Adrenal gland (tissue), 12 donors: ENCODE results near the gene RUVBL1. TPM values are rescaled to one million over a fixed set of nuclear protein-coding genes. Genes with fewer than 3 reads are reported as not detected.
A peak's percentile ranks its signal among the peaks of the same experiment; 100 is the strongest.

Experiments used
- DNase-seq, 7 donors: peaks; one replicate each; pipeline ENCODE4 v3.0.0-alpha.2; 2019 to 2020
- H3K27ac ChIP-seq, 5 donors: fragments of 200-600 bp; sonication (generic) in 4 of 5; 1 replicate in 3 of 5; 2 replicates in 2 of 5; pipeline versions ENCODE4 v1.5.1 to v1.8.0; 2016 to 2020; ENCODE audit warnings: mild to moderate bottlenecking in 1 of 5
- H3K27me3 ChIP-seq: fragments of 200-600 bp; 2 replicates; pipeline ENCODE4 v1.8.0; 2021
- H3K36me3 ChIP-seq, 2 donors: fragments of 200-600 bp; replicated peaks in 1 of 2; 1 replicate in 1 of 2; 2 replicates in 1 of 2; pipeline versions ENCODE4 v1.5.1 to v1.8.0; 2018 to 2022
- H3K4me1 ChIP-seq, 2 donors: fragments of 200-600 bp; replicated peaks in 1 of 2; 1 replicate in 1 of 2; 2 replicates in 1 of 2; pipeline versions ENCODE4 v1.5.1 to v1.8.0; 2018 to 2021
- H3K4me3 ChIP-seq, 4 donors: fragments of 200-600 bp; sonication (generic) in 3 of 4; one replicate each; pipeline ENCODE4 v1.5.1; 2016 to 2018
- H3K9me3 ChIP-seq, 3 donors: fragments of 200-600 bp; sonication (generic) in 1 of 3; replicated peaks in 1 of 3; 1 replicate in 2 of 3; 2 replicates in 1 of 3; pipeline versions ENCODE4 v1.5.1 to v1.8.0; 2016 to 2021
- POLR2A ChIP-seq, 2 donors: fragments of 450-650 bp; IDR thresholded peaks; one replicate each; pipeline ENCODE4 v1.6.1; 2017; ENCODE audit warnings: antibody characterized with exemption in 2 of 2, mild to moderate bottlenecking in 2 of 2, moderate library complexity in 1 of 2
- WGBS, 4 donors: extraction: QIAGEN DNeasy Blood & Tissue Kit in 2 of 4; methylation state at CpG; one replicate each; pipeline versions ENCODE4 v1.1.5 to v1.1.7; 2013 to 2017; 5-methylcytosine and 5-hydroxymethylcytosine counted together
- intact Hi-C, 2 donors: fragments of 100-400 bp; cut with DNase I; formaldehyde crosslinking; loops; one replicate each; pipeline versions ENCODE4 v1.14.1 to v1.15.0; 2022 to 2023
- polyA plus RNA-seq, 3 donors: library from polyadenylated mRNA; stranded (reverse); fragments of 200-250 nt in 2 of 3; fragments of 350-450 nt in 1 of 3; fragmentation: Illumina TruSeq in 1 of 3; extraction: RNeasy Lipid Tissue Mini Kit (QIAGEN cat#74804) in 1 of 3; gene quantifications; one replicate each; pipeline ENCODE4 v1.2.3, GENCODE V29; 2013 to 2014
- total RNA-seq, 9 donors: library from RNA; depleted of rRNA in 4 of 9; stranded (reverse); fragments of >200 nt in 4 of 9; fragments of 120-200 nt in 1 of 9; fragmentation: NEBNext Ultra II Directional in 1 of 9; extraction: Animal tissue kit (Norgen Biotek cat#: 25700) in 1 of 9; gene quantifications; one replicate each; pipeline versions ENCODE4 v1.1.0 to v1.2.4, GENCODE V29; 2013 to 2023
- TF ChIP-seq, protein P1 (sequence below), 6 experiments: fragments of 450-650 bp in 4 of 6; fragments of 200-600 bp in 2 of 6; sonication (generic) in 1 of 6; IDR thresholded peaks; 1 replicate in 5 of 6; 2 replicates in 1 of 6; pipeline versions ENCODE4 v1.5.1 to v1.8.0; 2016 to 2021; ENCODE audit warnings: antibody characterized with exemption in 6 of 6, mild to moderate bottlenecking in 2 of 6, moderate library complexity in 1 of 6
- donor health status: healthy with polysubstance abuse.
- donor health status: Bipolar disorder and iron deficiency.
- donor health status: DM: yes; HTN: yes; CAD: no.
- donor health status: DM: no; HTN: no; CAD: no.
- donor health status: DM: no; HTN: no; CAD: no.
- donor health status: DM: yes; HTN: yes; CAD: no.

Gene RUVBL1
- total and polyA plus RNA-seq, 12 donors = 7.9 to 57.3 (median 25.4) TPM

DNA sequence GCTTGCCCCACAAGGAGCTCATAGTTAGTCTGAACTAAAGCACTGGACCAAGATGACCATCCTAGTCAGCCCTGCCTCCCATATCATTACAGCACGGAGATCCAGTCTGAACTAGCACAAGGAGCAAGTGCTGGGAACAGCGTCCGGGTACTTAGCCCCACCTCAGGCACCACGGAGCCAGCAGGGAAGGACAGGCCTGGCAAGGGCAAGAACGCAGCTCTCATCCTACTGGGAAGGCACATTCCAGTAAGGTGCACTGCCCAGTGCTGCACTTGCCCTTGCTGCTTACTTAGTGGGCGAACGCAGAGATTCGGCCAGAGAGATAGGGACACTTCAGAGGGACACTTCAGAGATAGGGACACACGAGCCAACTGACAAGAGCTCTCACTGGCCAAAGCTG lies 43.8 kb downstream of the RUVBL1 start:
- Histone ChIP-seq H3K4me3 (no peak overlapping the region), H3K27me3 (no peaks in the 10 kb centered on the region), H3K36me3 (peaks cover 0 to 4% of the 10 kb centered on the region in 2 donors), H3K4me1 (peaks cover 14 to 30% of the 10 kb centered on the region in 2 donors), H3K27ac (no peak overlapping the region), H3K9me3 (no peaks in the 10 kb centered on the region)
- WGBS, 4 donors = 88 to 92% (median 91%) methylated on average over 7 to 9 of the region's 9 CpGs
- DNase-seq = no peak
- intact Hi-C loops = loop anchor here (10.0 kb wide), 2 partner anchors 55 to 1065 kb away; no protein-coding TSS in a partner anchor
- no peak for TF ChIP-seq POLR2A (IDR thresholded peaks at IDR 0.05)
- TF ChIP-seq, protein P1, sequence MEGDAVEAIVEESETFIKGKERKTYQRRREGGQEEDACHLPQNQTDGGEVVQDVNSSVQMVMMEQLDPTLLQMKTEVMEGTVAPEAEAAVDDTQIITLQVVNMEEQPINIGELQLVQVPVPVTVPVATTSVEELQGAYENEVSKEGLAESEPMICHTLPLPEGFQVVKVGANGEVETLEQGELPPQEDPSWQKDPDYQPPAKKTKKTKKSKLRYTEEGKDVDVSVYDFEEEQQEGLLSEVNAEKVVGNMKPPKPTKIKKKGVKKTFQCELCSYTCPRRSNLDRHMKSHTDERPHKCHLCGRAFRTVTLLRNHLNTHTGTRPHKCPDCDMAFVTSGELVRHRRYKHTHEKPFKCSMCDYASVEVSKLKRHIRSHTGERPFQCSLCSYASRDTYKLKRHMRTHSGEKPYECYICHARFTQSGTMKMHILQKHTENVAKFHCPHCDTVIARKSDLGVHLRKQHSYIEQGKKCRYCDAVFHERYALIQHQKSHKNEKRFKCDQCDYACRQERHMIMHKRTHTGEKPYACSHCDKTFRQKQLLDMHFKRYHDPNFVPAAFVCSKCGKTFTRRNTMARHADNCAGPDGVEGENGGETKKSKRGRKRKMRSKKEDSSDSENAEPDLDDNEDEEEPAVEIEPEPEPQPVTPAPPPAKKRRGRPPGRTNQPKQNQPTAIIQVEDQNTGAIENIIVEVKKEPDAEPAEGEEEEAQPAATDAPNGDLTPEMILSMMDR (IDR thresholded peaks at IDR 0.05) = no peak

DNA sequence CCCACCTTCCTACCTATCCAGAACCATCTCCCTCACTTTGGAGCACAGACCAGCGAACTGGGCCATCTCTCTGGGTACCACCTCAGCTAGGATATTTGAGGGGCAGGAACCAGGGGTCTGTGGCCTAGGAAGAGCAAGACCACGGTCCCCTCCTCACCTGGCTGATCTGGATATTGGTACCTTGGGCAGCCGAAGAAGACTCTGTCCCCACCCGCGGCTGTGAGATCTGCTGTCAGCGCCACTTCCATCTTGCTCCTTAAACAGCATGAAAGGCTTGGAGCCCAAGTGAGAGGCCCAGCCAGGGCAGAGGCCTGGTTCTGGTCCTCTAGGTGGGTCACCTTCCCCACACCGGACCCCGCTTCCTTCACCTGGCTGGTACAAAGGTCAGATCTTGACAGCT lies 44.7 kb downstream of the RUVBL1 start:
- DNase-seq = peak in 1 of 7 donors; percentile 48
- no peaks in the 10 kb centered on the region for H3K9me3 ChIP-seq
- intact Hi-C loops = loop anchor here (10.0 kb wide), 2 partner anchors 56 to 1066 kb away; no protein-coding TSS in a partner anchor
- no peaks in the 10 kb centered on the region for H3K27me3 ChIP-seq
- peaks cover 4 to 21% of the 10 kb centered on the region in 2 donors for H3K4me1 ChIP-seq
- WGBS, 4 donors = 94 to 96% (median 96%) methylated on average over 8 of the region's 8 CpGs
- no peak overlapping the region for H3K27ac ChIP-seq
- H3K36me3 ChIP-seq = peaks cover 0 to 4% of the 10 kb centered on the region in 2 donors
- TF ChIP-seq POLR2A (IDR thresholded peaks at IDR 0.05) = no peak
- TF ChIP-seq, protein P1 (IDR thresholded peaks at IDR 0.05) = no peak
- H3K4me3 ChIP-seq = no peak overlapping the region

DNA sequence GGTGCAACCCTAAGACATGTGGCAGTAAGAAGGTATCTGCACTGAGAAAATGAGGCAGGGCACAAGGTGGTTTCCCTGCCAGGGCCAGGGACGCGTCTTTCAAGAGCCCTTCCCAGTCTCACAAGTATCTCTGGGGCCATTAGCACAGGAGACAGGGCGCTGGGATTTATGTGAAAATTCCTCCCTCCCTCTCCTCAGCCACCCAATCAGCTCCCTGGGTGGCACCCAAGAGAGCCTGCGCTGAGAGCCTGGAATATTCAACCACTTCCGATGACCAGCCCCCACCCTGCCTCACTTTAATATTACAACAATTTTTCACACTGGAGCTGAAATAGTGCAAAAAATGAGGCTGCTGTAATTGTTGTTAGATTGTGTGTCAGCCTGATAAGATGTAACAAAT lies 45.3 kb downstream of the RUVBL1 start:
- no peak overlapping the region for H3K4me3 ChIP-seq
- H3K27ac ChIP-seq = no peak overlapping the region
- H3K27me3 ChIP-seq = no peaks in the 10 kb centered on the region
- peaks cover 0 to 4% of the 10 kb centered on the region in 2 donors for H3K36me3 ChIP-seq
- peaks cover 4 to 15% of the 10 kb centered on the region in 2 donors for H3K4me1 ChIP-seq
- TF ChIP-seq POLR2A (IDR thresholded peaks at IDR 0.05) = no peak
- TF ChIP-seq, protein P1 (IDR thresholded peaks at IDR 0.05) = no peak
- peak in 1 of 7 donors; percentile 41 for DNase-seq
- no peaks in the 10 kb centered on the region for H3K9me3 ChIP-seq
- WGBS, 4 donors = 95 to 97% (median 96%) methylated on average over 5 of the region's 5 CpGs
- intact Hi-C loops = loop anchor here (10.0 kb wide), 2 partner anchors 56 to 1066 kb away; no protein-coding TSS in a partner anchor

DNA sequence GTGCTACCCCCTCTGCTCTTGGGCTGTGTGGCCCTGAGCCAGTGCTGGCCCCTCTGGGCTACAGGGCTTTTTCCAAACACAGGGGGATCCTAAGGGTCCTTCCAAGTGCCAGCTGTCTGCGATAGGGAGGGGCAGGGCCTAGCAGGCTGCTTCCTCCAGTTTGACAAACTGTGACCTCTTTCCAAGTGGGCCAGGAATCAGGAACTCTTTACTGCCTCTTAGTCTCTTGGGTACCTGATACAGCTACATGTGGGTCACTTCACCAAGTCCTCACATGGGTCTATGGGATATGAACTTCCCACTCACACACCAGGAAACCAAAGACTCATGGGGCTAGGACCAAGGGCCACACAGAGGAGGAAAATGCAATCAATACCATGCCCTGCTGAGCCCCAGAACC lies 45.9 kb downstream of the RUVBL1 start:
- no peak for DNase-seq
- Histone ChIP-seq H3K4me3 (no peak overlapping the region), H3K4me1 (peaks cover 4 to 14% of the 10 kb centered on the region in 2 donors), H3K9me3 (no peaks in the 10 kb centered on the region), H3K36me3 (peaks cover 0 to 9% of the 10 kb centered on the region in 2 donors), H3K27me3 (no peaks in the 10 kb centered on the region), H3K27ac (peak overlapping the region in 2 of 5 donors; percentile 45 to 49)
- WGBS, 4 donors = 0 to 66% (median 36%) methylated on average over 1 of the region's 1 CpG; no CpG with 5 or more reads in 1 of the 4 donors
- intact Hi-C loops = loop anchor here (10.0 kb wide), 2 partner anchors 57 to 1067 kb away; no protein-coding TSS in a partner anchor
- TF ChIP-seq POLR2A (IDR thresholded peaks at IDR 0.05) = no peak
- TF ChIP-seq, protein P1 (IDR thresholded peaks at IDR 0.05) = no peak
